Neutrophil (primary cell): ENCODE data around the gene PHETA2.
"Not testable (repeated sequence)": the region's sequence is repeated elsewhere in the genome, so short reads cannot be mapped to it uniquely, and the experiment has no call there.

Source experiments
- H3K27ac ChIP-seq: fragments of 200-600 bp; sonication (generic); 2 replicates; pipeline ENCODE4 v1.5.1; 2016; ENCODE audit warnings: mild to moderate bottlenecking, moderate library complexity
- H3K27me3 ChIP-seq: fragments of 200-600 bp; sonication (generic); 2 replicates; pipeline ENCODE4 v1.6.0; 2016; ENCODE audit warnings: mild to moderate bottlenecking
- H3K36me3 ChIP-seq: fragments of 200-600 bp; sonication (generic); 2 replicates; pipeline ENCODE4 v1.5.1; 2017
- H3K4me1 ChIP-seq, 2 experiments: fragments of 200-600 bp in 1 of 2; sonication (generic) in 1 of 2; 1 replicate in 1 of 2; 2 replicates in 1 of 2; pipeline versions ENCODE4 v1.5.1 to v1.6.1; 2013 to 2016; ENCODE audit warnings: low read depth in 1 of 2, low read length in 1 of 2, mild to moderate bottlenecking in 1 of 2, moderate library complexity in 1 of 2; ENCODE audit not compliant: control insufficient read depth in 1 of 2, insufficient read depth in 1 of 2
- H3K4me3 ChIP-seq, 2 experiments: fragments of 200-600 bp in 1 of 2; sonication (generic) in 1 of 2; 1 replicate in 1 of 2; 2 replicates in 1 of 2; pipeline ENCODE4 v1.5.1; 2013 to 2016; ENCODE audit warnings: low read depth in 1 of 2, low read length in 1 of 2, mild to moderate bottlenecking in 1 of 2, moderate library complexity in 1 of 2
- H3K9me3 ChIP-seq: fragments of 200-600 bp; sonication (generic); 2 replicates; pipeline ENCODE4 v1.5.1; 2016
- TF ChIP-seq, protein P1 (sequence below): fragments of 200-600 bp; sonication (generic); IDR thresholded peaks from 2 replicates; pipeline ENCODE4 v1.5.1; 2016; ENCODE audit warnings: antibody characterized with exemption

Gene PHETA2

GRCh38 chr22:42070517-42071422, 3.3 kb upstream of the PHETA2 start, which contains the start of gene NAGA:
Gene NAGA (minus strand): TSS chr22:42070812. CDS start chr22:42070297, 515 bp downstream.
- TF ChIP-seq, protein P1, sequence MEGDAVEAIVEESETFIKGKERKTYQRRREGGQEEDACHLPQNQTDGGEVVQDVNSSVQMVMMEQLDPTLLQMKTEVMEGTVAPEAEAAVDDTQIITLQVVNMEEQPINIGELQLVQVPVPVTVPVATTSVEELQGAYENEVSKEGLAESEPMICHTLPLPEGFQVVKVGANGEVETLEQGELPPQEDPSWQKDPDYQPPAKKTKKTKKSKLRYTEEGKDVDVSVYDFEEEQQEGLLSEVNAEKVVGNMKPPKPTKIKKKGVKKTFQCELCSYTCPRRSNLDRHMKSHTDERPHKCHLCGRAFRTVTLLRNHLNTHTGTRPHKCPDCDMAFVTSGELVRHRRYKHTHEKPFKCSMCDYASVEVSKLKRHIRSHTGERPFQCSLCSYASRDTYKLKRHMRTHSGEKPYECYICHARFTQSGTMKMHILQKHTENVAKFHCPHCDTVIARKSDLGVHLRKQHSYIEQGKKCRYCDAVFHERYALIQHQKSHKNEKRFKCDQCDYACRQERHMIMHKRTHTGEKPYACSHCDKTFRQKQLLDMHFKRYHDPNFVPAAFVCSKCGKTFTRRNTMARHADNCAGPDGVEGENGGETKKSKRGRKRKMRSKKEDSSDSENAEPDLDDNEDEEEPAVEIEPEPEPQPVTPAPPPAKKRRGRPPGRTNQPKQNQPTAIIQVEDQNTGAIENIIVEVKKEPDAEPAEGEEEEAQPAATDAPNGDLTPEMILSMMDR: no peak
- Histone ChIP-seq H3K9me3 (no peaks in the 10 kb centered on the region), H3K27me3 (no peaks in the 10 kb centered on the region), H3K4me1 (peaks cover 33% of the 10 kb centered on the region in 2 experiments), H3K27ac (peak within 1 kb of the TSS; percentile 80), H3K4me3 (peak within 1 kb of the TSS; percentile 84 to 91), H3K36me3 (peaks cover 26% of the 10 kb centered on the region)

DNA sequence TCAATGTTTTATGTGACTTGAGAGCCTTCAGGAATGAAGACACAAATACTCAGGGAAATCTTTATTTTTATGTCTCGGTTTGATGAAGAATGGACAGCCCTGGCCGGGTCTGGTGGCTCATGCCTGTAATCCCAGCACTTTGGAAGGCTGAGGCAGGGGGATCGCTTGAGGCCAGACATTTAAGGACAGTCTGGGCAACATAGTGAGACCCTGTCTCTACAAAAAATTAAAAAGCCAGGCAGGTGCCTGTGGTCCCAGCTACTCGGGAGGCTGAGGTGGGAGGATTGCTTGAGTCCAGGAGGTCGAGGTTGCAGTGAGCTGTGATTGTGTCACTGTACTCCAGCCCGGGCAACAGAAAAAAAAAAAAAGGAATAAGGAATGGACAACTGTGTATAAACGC, 2.5 kb upstream of the PHETA2 start:
- H3K36me3 ChIP-seq: peaks cover 19% of the 10 kb centered on the region
- H3K4me3 ChIP-seq: peak overlapping the region; percentile 84 to 91
- H3K9me3 ChIP-seq, H3K27me3 ChIP-seq: not testable (repeated sequence)
- H3K27ac ChIP-seq: peak overlapping the region; percentile 80
- peaks cover 33% of the 10 kb centered on the region in 2 experiments for H3K4me1 ChIP-seq

- Histone ChIP-seq H3K36me3 (peaks cover 6% of the 10 kb centered on the region), H3K9me3 (no peaks in the 10 kb centered on the region), H3K27ac (no peak overlapping the region), H3K27me3 (no peaks in the 10 kb centered on the region), H3K4me3 (no peak overlapping the region), H3K4me1 (peaks cover 33% of the 10 kb centered on the region in 2 experiments)
- TF ChIP-seq, protein P1: no peak
Observed at GRCh38 chr22:42072606-42073330, 1.3 kb upstream of the PHETA2 start.

DNA sequence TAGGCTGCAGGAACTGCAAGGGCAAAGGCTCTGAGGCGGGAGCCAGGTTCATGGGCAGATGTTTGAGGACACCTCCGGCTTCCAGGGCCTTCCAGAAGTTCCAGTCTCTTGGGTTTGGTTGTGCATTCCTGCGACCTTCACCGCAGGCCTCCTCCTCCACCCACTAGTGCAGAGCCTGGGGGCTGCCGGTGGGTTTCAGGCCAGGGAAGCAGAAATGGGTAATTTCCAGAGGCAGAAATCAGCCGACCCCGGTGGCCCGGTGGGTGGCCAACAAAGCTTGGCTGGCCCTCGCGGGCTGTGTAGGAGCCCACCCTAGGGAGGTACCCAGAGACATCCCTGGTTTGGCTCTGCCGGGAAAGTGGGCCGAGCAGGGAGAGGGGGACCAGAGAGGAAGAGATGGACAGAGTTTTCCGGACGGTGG, 417 bp upstream of the PHETA2 start:
- no peak overlapping the region for H3K27ac ChIP-seq
- TF ChIP-seq, protein P1: no peak
- peak overlapping the region; percentile 60 to 64 for H3K4me3 ChIP-seq
- H3K4me1 ChIP-seq: peaks cover 36 to 37% of the 10 kb centered on the region in 2 experiments
- H3K27me3 ChIP-seq: no peaks in the 10 kb centered on the region
- H3K9me3 ChIP-seq: no peaks in the 10 kb centered on the region
- no peaks in the 10 kb centered on the region for H3K36me3 ChIP-seq

DNA sequence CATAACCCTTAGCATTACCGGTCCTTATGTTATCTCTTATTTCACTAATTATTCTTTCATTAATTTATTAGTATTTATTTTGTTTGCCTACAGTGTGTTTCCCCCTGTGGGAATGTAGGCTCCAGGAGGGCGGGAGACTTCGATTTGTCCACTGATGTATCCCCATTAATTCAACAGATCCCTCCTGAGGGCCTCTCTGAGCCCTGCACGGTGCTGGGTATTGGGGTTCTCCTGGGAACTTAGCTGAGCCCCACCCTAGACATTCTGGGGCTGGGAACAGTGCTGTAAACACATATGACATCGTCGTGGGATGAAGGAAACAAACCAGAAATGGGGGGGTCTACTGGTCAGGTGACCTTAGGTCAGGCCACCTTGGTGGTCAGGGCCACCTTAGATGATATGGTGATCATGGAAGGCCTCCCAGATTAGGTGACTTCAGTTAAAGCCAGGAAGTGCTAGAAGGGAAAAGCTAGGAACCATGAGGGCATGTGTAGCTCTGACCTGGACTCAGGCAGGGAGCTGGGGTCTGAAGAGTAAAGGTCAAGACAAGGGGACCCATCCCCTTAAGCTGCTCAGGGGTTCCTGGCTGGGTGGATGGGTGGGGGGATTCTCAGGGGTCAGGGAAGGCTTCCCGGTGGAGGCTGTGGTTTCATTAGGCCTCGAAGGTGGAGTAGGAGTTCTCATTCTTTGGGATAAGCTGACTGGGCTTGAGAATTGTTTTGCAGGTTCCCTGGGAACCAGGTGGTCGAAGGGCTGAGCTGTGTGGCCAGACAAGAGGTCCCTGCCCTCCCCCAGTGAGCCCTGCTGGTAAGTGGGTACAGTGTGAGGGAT, 1.0 kb downstream of the PHETA2 start:
- H3K27ac ChIP-seq: no peak overlapping the region
- peaks cover 40 to 43% of the 10 kb centered on the region in 2 experiments for H3K4me1 ChIP-seq
- TF ChIP-seq, protein P1: no peak

More for the DNA sequence above, 1.0 kb downstream of the PHETA2 start:
- peak overlapping the region; percentile 60 to 64 for H3K4me3 ChIP-seq
- no peaks in the 10 kb centered on the region for H3K36me3 ChIP-seq
- H3K27me3 ChIP-seq: no peaks in the 10 kb centered on the region
- no peaks in the 10 kb centered on the region for H3K9me3 ChIP-seq
